ENCODE results near the gene TNFRSF6B.
A peak's percentile ranks its signal among the peaks of the same experiment; 100 is the strongest.

The TNFRSF6B gene

DNA sequence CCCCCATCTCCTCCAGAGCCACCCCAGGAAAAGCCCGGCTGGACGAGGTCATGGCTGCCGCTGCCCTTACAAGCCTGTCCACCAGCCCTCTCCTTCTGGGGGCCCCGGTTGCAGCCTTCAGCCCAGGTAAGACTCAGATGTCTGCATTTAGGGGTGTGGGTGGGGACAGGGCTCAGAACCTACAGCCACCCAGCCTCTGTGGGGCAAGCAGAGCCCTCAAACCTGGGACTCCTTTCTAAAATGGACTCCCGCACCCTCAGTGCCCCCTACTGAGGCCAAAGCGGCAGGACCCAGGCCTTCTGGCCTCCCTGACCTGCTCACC, 44.9 kb downstream of the TNFRSF6B start:
- WGBS, 2 donors (ENCODE audit: extremely low coverage in 2 of 2, insufficient read length in 2 of 2, insufficient replicate concordance in 1 of 2): no CpG with 5 or more reads among the region's 6 CpGs
- no peak overlapping the region for H4K91ac ChIP-seq (ENCODE audit: low read depth, low read length, poor library complexity)
- peak overlapping the region; percentile 100 for H2AK5ac ChIP-seq (ENCODE audit: low read depth, low read length)
- peak overlapping the region; percentile 94 for H3K27ac ChIP-seq (replicated peaks; ENCODE audit: low read length)
- H2BK120ac ChIP-seq (ENCODE audit: low read depth, low read length): no peak overlapping the region
- no peak for DNase-seq (ENCODE audit: low spot score)
- peak overlapping the region; percentile 67 for H2BK15ac ChIP-seq (ENCODE audit: low read length)
- peak overlapping the region; percentile 97 for H3K9ac ChIP-seq (ENCODE audit: low read depth, low read length, poor library complexity)
- H3K4me2 ChIP-seq (ENCODE audit: insufficient read depth, low read length, poor library complexity, severe bottlenecking): peak overlapping the region; percentile 89
- no peak overlapping the region for H2BK12ac ChIP-seq (ENCODE audit: low read length)
- no peak overlapping the region for H3K14ac ChIP-seq (ENCODE audit: low read length)
- peaks cover 18% of the 10 kb centered on the region for H3K79me1 ChIP-seq (ENCODE audit: low read depth, low read length)
- no peaks in the 10 kb centered on the region for H3K27me3 ChIP-seq (ENCODE audit: control insufficient read depth in 3 of 3, insufficient read depth in 3 of 3, low read depth in 1 of 3, low read length in 3 of 3)
- no peak overlapping the region for H3K4ac ChIP-seq (ENCODE audit: low read length)
- H3K4me1 ChIP-seq (ENCODE audit: control insufficient read depth in 2 of 2, insufficient read depth in 1 of 2, low read depth in 1 of 2, low read length in 2 of 2): peaks cover 10 to 20% of the 10 kb centered on the region in 2 donors
- no peak overlapping the region for H4K8ac ChIP-seq (ENCODE audit: low read depth, low read length)
- peak overlapping the region; percentile 85 for H3K23ac ChIP-seq (ENCODE audit: low read depth, low read length, poor library complexity)
- peak overlapping the region; percentile 97 for H3K18ac ChIP-seq (ENCODE audit: low read length)
- H3K4me3 ChIP-seq (ENCODE audit: low read length in 2 of 2): peak overlapping the region in 1 of 2 donors; percentile 69
- H2BK5ac ChIP-seq (ENCODE audit: low read length): peak overlapping the region; percentile 98
- peaks cover 10 to 57% of the 10 kb centered on the region in 2 donors for H3K36me3 ChIP-seq (replicated peaks in 1 of 2; ENCODE audit: control insufficient read depth in 2 of 2, insufficient read depth in 2 of 2, low read length in 2 of 2)
- H2AFZ ChIP-seq (ENCODE audit: low read length): no peak overlapping the region
- H3K9me3 ChIP-seq (replicated peaks in 1 of 2; ENCODE audit: control insufficient read depth in 2 of 2, insufficient read depth in 1 of 2, low read depth in 1 of 2, low read length in 2 of 2): no peaks in the 10 kb centered on the region

GRCh38 chr20:63741676-63742380, 45.4 kb downstream of the TNFRSF6B start:
- no CpG with 5 or more reads among the region's 30 CpGs for WGBS, 2 donors (ENCODE audit: extremely low coverage in 2 of 2, insufficient read length in 2 of 2, insufficient replicate concordance in 1 of 2)
- peak overlapping the region in 1 of 2 donors; percentile 69 for H3K4me3 ChIP-seq (ENCODE audit: low read length in 2 of 2)

GRCh38 chr20:63742381-63743024, 46.1 kb downstream of the TNFRSF6B start:
- peaks cover 10 to 57% of the 10 kb centered on the region in 2 donors for H3K36me3 ChIP-seq (replicated peaks in 1 of 2; ENCODE audit: control insufficient read depth in 2 of 2, insufficient read depth in 2 of 2, low read length in 2 of 2)
- H3K4me3 ChIP-seq (ENCODE audit: low read length in 2 of 2): peak overlapping the region in 1 of 2 donors; percentile 6
- no peak overlapping the region for H3K4ac ChIP-seq (ENCODE audit: low read length)
- no peak overlapping the region for H4K8ac ChIP-seq (ENCODE audit: low read depth, low read length)
- no peak overlapping the region for H2AFZ ChIP-seq (ENCODE audit: low read length)
- DNase-seq (ENCODE audit: low spot score): no peak
- peak overlapping the region; percentile 22 for H3K27ac ChIP-seq (replicated peaks; ENCODE audit: low read length)
- no peak overlapping the region for H2BK5ac ChIP-seq (ENCODE audit: low read length)
- H2BK120ac ChIP-seq (ENCODE audit: low read depth, low read length): no peak overlapping the region
- H3K4me1 ChIP-seq (ENCODE audit: control insufficient read depth in 2 of 2, insufficient read depth in 1 of 2, low read depth in 1 of 2, low read length in 2 of 2): peaks cover 10 to 16% of the 10 kb centered on the region in 2 donors
- H3K14ac ChIP-seq (ENCODE audit: low read length): peak overlapping the region; percentile 21
- H2AK5ac ChIP-seq (ENCODE audit: low read depth, low read length): peak overlapping the region; percentile 90
- no peak overlapping the region for H3K4me2 ChIP-seq (ENCODE audit: insufficient read depth, low read length, poor library complexity, severe bottlenecking)
- no CpG with 5 or more reads among the region's 37 CpGs for WGBS, 2 donors (ENCODE audit: extremely low coverage in 2 of 2, insufficient read length in 2 of 2, insufficient replicate concordance in 1 of 2)
- no peak overlapping the region for H3K18ac ChIP-seq (ENCODE audit: low read length)
- H2BK12ac ChIP-seq (ENCODE audit: low read length): peak overlapping the region; percentile 10
- H2BK15ac ChIP-seq (ENCODE audit: low read length): no peak overlapping the region
- H3K9ac ChIP-seq (ENCODE audit: low read depth, low read length, poor library complexity): no peak overlapping the region
- H3K27me3 ChIP-seq (ENCODE audit: control insufficient read depth in 3 of 3, insufficient read depth in 3 of 3, low read depth in 1 of 3, low read length in 3 of 3): no peaks in the 10 kb centered on the region
- peaks cover 19% of the 10 kb centered on the region for H3K79me1 ChIP-seq (ENCODE audit: low read depth, low read length)
- H3K9me3 ChIP-seq (replicated peaks in 1 of 2; ENCODE audit: control insufficient read depth in 2 of 2, insufficient read depth in 1 of 2, low read depth in 1 of 2, low read length in 2 of 2): no peaks in the 10 kb centered on the region
- H4K91ac ChIP-seq (ENCODE audit: low read depth, low read length, poor library complexity): no peak overlapping the region
- peak overlapping the region; percentile 96 for H3K23ac ChIP-seq (ENCODE audit: low read depth, low read length, poor library complexity)

More at GRCh38 chr20:63741676-63742380, 45.4 kb downstream of the TNFRSF6B start:
- no peak for DNase-seq (ENCODE audit: low spot score)
- Histone ChIP-seq H3K27me3 (ENCODE audit: control insufficient read depth in 3 of 3, insufficient read depth in 3 of 3, low read depth in 1 of 3, low read length in 3 of 3) (no peaks in the 10 kb centered on the region), H3K23ac (ENCODE audit: low read depth, low read length, poor library complexity) (peak overlapping the region; percentile 96), H3K9me3 (replicated peaks in 1 of 2; ENCODE audit: control insufficient read depth in 2 of 2, insufficient read depth in 1 of 2, low read depth in 1 of 2, low read length in 2 of 2) (no peaks in the 10 kb centered on the region), H4K8ac (ENCODE audit: low read depth, low read length) (no peak overlapping the region), H2BK120ac (ENCODE audit: low read depth, low read length) (no peak overlapping the region), H2AFZ (ENCODE audit: low read length) (no peak overlapping the region), H3K36me3 (replicated peaks in 1 of 2; ENCODE audit: control insufficient read depth in 2 of 2, insufficient read depth in 2 of 2, low read length in 2 of 2) (peaks cover 10 to 57% of the 10 kb centered on the region in 2 donors), H2AK5ac (ENCODE audit: low read depth, low read length) (peak overlapping the region; percentile 100), H2BK12ac (ENCODE audit: low read length) (no peak overlapping the region), H3K9ac (ENCODE audit: low read depth, low read length, poor library complexity) (peak overlapping the region; percentile 21), H4K91ac (ENCODE audit: low read depth, low read length, poor library complexity) (no peak overlapping the region), H2BK15ac (ENCODE audit: low read length) (peak overlapping the region; percentile 6), H3K27ac (replicated peaks; ENCODE audit: low read length) (no peak overlapping the region), H3K4ac (ENCODE audit: low read length) (no peak overlapping the region), H2BK5ac (ENCODE audit: low read length) (peak overlapping the region; percentile 98), H3K4me2 (ENCODE audit: insufficient read depth, low read length, poor library complexity, severe bottlenecking) (peak overlapping the region; percentile 89), H3K18ac (ENCODE audit: low read length) (peak overlapping the region; percentile 97), H3K14ac (ENCODE audit: low read length) (no peak overlapping the region), H3K79me1 (ENCODE audit: low read depth, low read length) (peaks cover 21% of the 10 kb centered on the region), H3K4me1 (ENCODE audit: control insufficient read depth in 2 of 2, insufficient read depth in 1 of 2, low read depth in 1 of 2, low read length in 2 of 2) (peaks cover 10 to 20% of the 10 kb centered on the region in 2 donors)

GRCh38 chr20:63743210-63743970, 46.9 kb downstream of the TNFRSF6B start:
- Histone ChIP-seq H3K4me1 (ENCODE audit: control insufficient read depth in 2 of 2, insufficient read depth in 1 of 2, low read depth in 1 of 2, low read length in 2 of 2) (peaks cover 8 to 10% of the 10 kb centered on the region in 2 donors), H2AK5ac (ENCODE audit: low read depth, low read length) (no peak overlapping the region), H4K8ac (ENCODE audit: low read depth, low read length) (no peak overlapping the region), H2BK120ac (ENCODE audit: low read depth, low read length) (no peak overlapping the region), H3K4ac (ENCODE audit: low read length) (no peak overlapping the region), H3K14ac (ENCODE audit: low read length) (no peak overlapping the region), H2BK15ac (ENCODE audit: low read length) (no peak overlapping the region), H2AFZ (ENCODE audit: low read length) (no peak overlapping the region), H3K36me3 (replicated peaks in 1 of 2; ENCODE audit: control insufficient read depth in 2 of 2, insufficient read depth in 2 of 2, low read length in 2 of 2) (peaks cover 10 to 57% of the 10 kb centered on the region in 2 donors), H4K91ac (ENCODE audit: low read depth, low read length, poor library complexity) (no peak overlapping the region), H3K27me3 (ENCODE audit: control insufficient read depth in 3 of 3, insufficient read depth in 3 of 3, low read depth in 1 of 3, low read length in 3 of 3) (no peaks in the 10 kb centered on the region), H2BK5ac (ENCODE audit: low read length) (no peak overlapping the region), H3K27ac (replicated peaks; ENCODE audit: low read length) (no peak overlapping the region), H3K9me3 (replicated peaks in 1 of 2; ENCODE audit: control insufficient read depth in 2 of 2, insufficient read depth in 1 of 2, low read depth in 1 of 2, low read length in 2 of 2) (no peaks in the 10 kb centered on the region), H3K9ac (ENCODE audit: low read depth, low read length, poor library complexity) (no peak overlapping the region), H3K23ac (ENCODE audit: low read depth, low read length, poor library complexity) (no peak overlapping the region), H3K79me1 (ENCODE audit: low read depth, low read length) (peaks cover 17% of the 10 kb centered on the region), H2BK12ac (ENCODE audit: low read length) (no peak overlapping the region), H3K18ac (ENCODE audit: low read length) (no peak overlapping the region), H3K4me2 (ENCODE audit: insufficient read depth, low read length, poor library complexity, severe bottlenecking) (no peak overlapping the region), H3K4me3 (ENCODE audit: low read length in 2 of 2) (no peak overlapping the region)
- DNase-seq (ENCODE audit: low spot score): no peak
- no CpG with 5 or more reads among the region's 31 CpGs for WGBS, 2 donors (ENCODE audit: extremely low coverage in 2 of 2, insufficient read length in 2 of 2, insufficient replicate concordance in 1 of 2)
